MM.1S (cell line): ENCODE results near the gene ACADL.

Experiments
- DNase-seq: peaks from one replicate; pipeline ENCODE4 v3.0.0-alpha.2; 2015
- H2AFZ ChIP-seq: fragments of 300-600 bp; sonication (generic); 2 replicates; pipeline ENCODE4 v1.6.0; 2016; ENCODE audit warnings: antibody characterized with exemption, low read length
- H3F3A ChIP-seq: fragments of 300-600 bp; sonication (generic); 2 replicates; pipeline ENCODE4 v1.6.1; 2016; ENCODE audit warnings: mild to moderate bottlenecking, antibody characterized with exemption, low read length, moderate library complexity, mixed read lengths; ENCODE audit not compliant: insufficient read depth
- H3K27ac ChIP-seq: fragments of 300-600 bp; sonication (generic); 2 replicates; pipeline ENCODE4 v1.5.1; 2016; ENCODE audit warnings: mild to moderate bottlenecking, low read length
- H3K27me3 ChIP-seq: fragments of 300-600 bp; sonication (generic); replicated peaks from 2 replicates; pipeline ENCODE4 v1.6.0; 2016; ENCODE audit warnings: low read length; ENCODE audit not compliant: insufficient read depth
- H3K36me3 ChIP-seq: fragments of 300-600 bp; sonication (generic); replicated peaks from 2 replicates; pipeline ENCODE4 v1.6.1; 2016; ENCODE audit warnings: mild to moderate bottlenecking, low read length, mixed read lengths; ENCODE audit not compliant: insufficient read depth
- H3K4me1 ChIP-seq: fragments of 300-600 bp; sonication (generic); 2 replicates; pipeline ENCODE4 v1.6.1; 2016; ENCODE audit warnings: low read length, mixed read lengths
- H3K4me2 ChIP-seq: fragments of 300-600 bp; sonication (generic); 2 replicates; pipeline ENCODE4 v1.6.0; 2016; ENCODE audit warnings: low read depth, low read length
- H3K4me3 ChIP-seq: fragments of 300-600 bp; sonication (generic); 2 replicates; pipeline ENCODE4 v1.5.1; 2016; ENCODE audit warnings: low read length, mixed read lengths
- H3K79me2 ChIP-seq: fragments of 300-600 bp; sonication (generic); 2 replicates; pipeline ENCODE4 v1.6.1; 2016; ENCODE audit warnings: mixed run types, low read length, mixed read lengths
- H3K9ac ChIP-seq: fragments of 300-600 bp; sonication (generic); 2 replicates; pipeline ENCODE4 v1.6.1; 2016; ENCODE audit warnings: low read length, mixed read lengths
- H3K9me2 ChIP-seq: fragments of 300-600 bp; sonication (generic); replicated peaks from 2 replicates; pipeline ENCODE4 v1.6.1; 2016; ENCODE audit warnings: mild to moderate bottlenecking, low read length, mixed read lengths; ENCODE audit not compliant: insufficient read depth
- H3K9me3 ChIP-seq: fragments of 300-600 bp; sonication (generic); replicated peaks from 2 replicates; pipeline ENCODE4 v1.6.1; 2016; ENCODE audit warnings: mild to moderate bottlenecking, low read length, mixed read lengths; ENCODE audit not compliant: insufficient read depth
- H4K20me1 ChIP-seq: fragments of 300-600 bp; sonication (generic); 2 replicates; pipeline ENCODE4 v1.6.1; 2016; ENCODE audit warnings: mild to moderate bottlenecking, low read length, moderate library complexity, mixed read lengths; ENCODE audit not compliant: insufficient read depth
- EZH2 ChIP-seq: fragments of 300-600 bp; sonication (generic); optimal IDR thresholded peaks from 2 replicates; pipeline ENCODE3; 2017; ENCODE audit warnings: low read depth, mild to moderate bottlenecking, antibody characterized with exemption, low read length, mixed read lengths
- EZH2phosphoT487 ChIP-seq: fragments of 300-600 bp; sonication (generic); IDR thresholded peaks from 2 replicates; pipeline ENCODE4 v1.6.1; 2018; ENCODE audit warnings: antibody characterized with exemption, low read length
- TF ChIP-seq, protein P1 (sequence below): fragments of 300-600 bp; sonication (generic); IDR thresholded peaks from 2 replicates; pipeline ENCODE4 v1.5.1; 2016; ENCODE audit warnings: antibody characterized with exemption, low read length, mixed read lengths

Gene ACADL

GRCh38 chr2:210224941-210225672, at the start of gene ACADL:
Gene ACADL, minus strand, starts transcription at chr2:210225447. Its CDS starts 184 bp downstream, at chr2:210225263.
- H3K9me2 ChIP-seq, result no peaks in the 10 kb centered on the region
- no peaks in the 10 kb centered on the region for H4K20me1 ChIP-seq
- no peaks in the 10 kb centered on the region for H3K4me1 ChIP-seq
- no peaks in the 10 kb centered on the region for H3F3A ChIP-seq
- H3K4me2 ChIP-seq, result peak within 1 kb of the TSS; percentile 25; the same call in 1 of the 2 replicates
- no peaks in the 10 kb centered on the region for H3K36me3 ChIP-seq
- H3K9ac ChIP-seq, result no peak within 1 kb of the TSS
- no peak for TF ChIP-seq EZH2
- TF ChIP-seq, protein P1, sequence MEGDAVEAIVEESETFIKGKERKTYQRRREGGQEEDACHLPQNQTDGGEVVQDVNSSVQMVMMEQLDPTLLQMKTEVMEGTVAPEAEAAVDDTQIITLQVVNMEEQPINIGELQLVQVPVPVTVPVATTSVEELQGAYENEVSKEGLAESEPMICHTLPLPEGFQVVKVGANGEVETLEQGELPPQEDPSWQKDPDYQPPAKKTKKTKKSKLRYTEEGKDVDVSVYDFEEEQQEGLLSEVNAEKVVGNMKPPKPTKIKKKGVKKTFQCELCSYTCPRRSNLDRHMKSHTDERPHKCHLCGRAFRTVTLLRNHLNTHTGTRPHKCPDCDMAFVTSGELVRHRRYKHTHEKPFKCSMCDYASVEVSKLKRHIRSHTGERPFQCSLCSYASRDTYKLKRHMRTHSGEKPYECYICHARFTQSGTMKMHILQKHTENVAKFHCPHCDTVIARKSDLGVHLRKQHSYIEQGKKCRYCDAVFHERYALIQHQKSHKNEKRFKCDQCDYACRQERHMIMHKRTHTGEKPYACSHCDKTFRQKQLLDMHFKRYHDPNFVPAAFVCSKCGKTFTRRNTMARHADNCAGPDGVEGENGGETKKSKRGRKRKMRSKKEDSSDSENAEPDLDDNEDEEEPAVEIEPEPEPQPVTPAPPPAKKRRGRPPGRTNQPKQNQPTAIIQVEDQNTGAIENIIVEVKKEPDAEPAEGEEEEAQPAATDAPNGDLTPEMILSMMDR, result no peak
- TF ChIP-seq EZH2phosphoT487, result no peak
- DNase-seq, result no peak
- no peak within 1 kb of the TSS for H3K27ac ChIP-seq
- peak within 1 kb of the TSS; percentile 18; the same call in 1 of the 2 replicates for H3K4me3 ChIP-seq
- H3K27me3 ChIP-seq, result no peaks in the 10 kb centered on the region
- no peaks in the 10 kb centered on the region for H3K79me2 ChIP-seq
- no peaks in the 10 kb centered on the region for H3K9me3 ChIP-seq
- H2AFZ ChIP-seq, result no peak within 1 kb of the TSS

DNA sequence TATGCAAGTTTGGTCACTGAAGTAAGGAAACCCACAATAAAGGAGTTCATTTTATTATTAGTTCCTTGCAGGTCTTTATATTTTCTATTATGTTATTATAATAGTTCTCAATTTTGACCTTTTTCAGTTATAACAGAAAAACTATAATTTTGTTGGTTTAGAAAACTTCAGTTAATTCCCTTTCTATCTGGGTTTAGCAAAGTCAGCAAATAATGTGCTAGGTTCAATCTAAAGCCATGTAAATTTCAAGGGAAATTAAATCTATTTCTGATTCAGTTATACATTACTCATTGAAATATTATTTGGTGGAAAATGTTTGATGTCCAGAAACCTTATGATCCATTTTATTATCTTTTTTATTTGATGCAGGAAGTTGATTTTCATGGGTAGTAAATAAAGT, 46.1 kb upstream of the ACADL start:
- Histone ChIP-seq H3K4me1 (no peaks in the 10 kb centered on the region), H3K4me2 (no peak overlapping the region), H3K27me3 (no peaks in the 10 kb centered on the region), H3K9me3 (no peaks in the 10 kb centered on the region), H3K9me2 (no peaks in the 10 kb centered on the region), H3K9ac (no peak overlapping the region), H4K20me1 (no peaks in the 10 kb centered on the region), H3K79me2 (no peaks in the 10 kb centered on the region), H3K27ac (no peak overlapping the region), H2AFZ (no peak overlapping the region), H3F3A (no peaks in the 10 kb centered on the region), H3K4me3 (no peak overlapping the region), H3K36me3 (no peaks in the 10 kb centered on the region)
- no peak for DNase-seq
- no peak for TF ChIP-seq EZH2phosphoT487
- TF ChIP-seq, protein P1, result no peak
- TF ChIP-seq EZH2, result no peak

GRCh38 chr2:210269148-210269547, 43.9 kb upstream of the ACADL start:
- H3K9ac ChIP-seq, result no peak overlapping the region

More at GRCh38 chr2:210269148-210269547, 43.9 kb upstream of the ACADL start:
- Histone ChIP-seq H3K9me3 (no peaks in the 10 kb centered on the region), H3K27me3 (no peaks in the 10 kb centered on the region), H3K4me1 (no peaks in the 10 kb centered on the region), H3F3A (no peaks in the 10 kb centered on the region), H2AFZ (no peak overlapping the region), H3K36me3 (no peaks in the 10 kb centered on the region), H3K9me2 (no peaks in the 10 kb centered on the region), H3K4me3 (no peak overlapping the region), H3K4me2 (no peak overlapping the region), H4K20me1 (no peaks in the 10 kb centered on the region), H3K27ac (no peak overlapping the region), H3K79me2 (no peaks in the 10 kb centered on the region)
- TF ChIP-seq, protein P1, result no peak
- TF ChIP-seq EZH2 (no peak), EZH2phosphoT487 (no peak)
- no peak for DNase-seq
